Globus pallidus (tissue), 1 donor: ENCODE results near the gene MOCS1.
"Not testable (repeated sequence)": the region's sequence is repeated elsewhere in the genome, so short reads cannot be mapped to it uniquely, and the experiment has no call there.

Experiments used
- DNase-seq: peaks from one replicate; pipeline ENCODE4 v3.0.0-alpha.2; 2015; ENCODE audit warnings: low spot score

The MOCS1 gene

GRCh38 chr6:39934131-39934757 is at the start of gene MOCS1:
TSS of gene MOCS1 (minus strand) at chr6:39934462. CDS start at chr6:39934417, 45 bp downstream.
- peak; percentile 88 for DNase-seq

GRCh38 chr6:39984051-39984450 is 49.8 kb upstream of the MOCS1 start:
- DNase-seq: no peak

- no peak for DNase-seq
Measured at GRCh38 chr6:39983193-39983592, 48.9 kb upstream of the MOCS1 start.

GRCh38 chr6:39982720-39983119 is 48.5 kb upstream of the MOCS1 start:
- DNase-seq: no peak

- peak; percentile 23 for DNase-seq
Measured at GRCh38 chr6:39980839-39981580, 46.7 kb upstream of the MOCS1 start.

- no peak for DNase-seq
Measured at GRCh38 chr6:39979461-39980328, 45.4 kb upstream of the MOCS1 start.

GRCh38 chr6:39978240-39978639 is 44.0 kb upstream of the MOCS1 start:
- DNase-seq: no peak

GRCh38 chr6:39973661-39974060 is 39.4 kb upstream of the MOCS1 start:
- no peak for DNase-seq

- DNase-seq: not testable (repeated sequence)
Measured at GRCh38 chr6:39972717-39973116, 38.5 kb upstream of the MOCS1 start.

GRCh38 chr6:39971131-39971530 is 36.9 kb upstream of the MOCS1 start:
- not testable (repeated sequence) for DNase-seq

GRCh38 chr6:39965751-39966150 is 31.5 kb upstream of the MOCS1 start:
- DNase-seq: no peak

- no peak for DNase-seq
Measured at GRCh38 chr6:39964530-39964929, 30.3 kb upstream of the MOCS1 start.

GRCh38 chr6:39964094-39964493 is 29.8 kb upstream of the MOCS1 start:
- no peak for DNase-seq

- DNase-seq: no peak
Measured at GRCh38 chr6:39962831-39963230, 28.6 kb upstream of the MOCS1 start.

GRCh38 chr6:39961178-39961577 is 26.9 kb upstream of the MOCS1 start:
- DNase-seq: no peak

- no peak for DNase-seq
Measured at GRCh38 chr6:39958947-39959346, 24.7 kb upstream of the MOCS1 start.

GRCh38 chr6:39956936-39957335 is 22.7 kb upstream of the MOCS1 start:
- DNase-seq: no peak

- no peak for DNase-seq
Measured at GRCh38 chr6:39953076-39953618, 18.9 kb upstream of the MOCS1 start.

GRCh38 chr6:39952167-39952566 is 17.9 kb upstream of the MOCS1 start:
- no peak for DNase-seq

GRCh38 chr6:39951716-39952115 is 17.5 kb upstream of the MOCS1 start:
- DNase-seq: no peak

GRCh38 chr6:39951191-39951590 is 16.9 kb upstream of the MOCS1 start:
- no peak for DNase-seq

GRCh38 chr6:39950125-39950720 is 16.0 kb upstream of the MOCS1 start:
- DNase-seq: no peak
